Endothelial cell of umbilical vein (primary cell): Measurements from ENCODE around the gene CACNA1C. TPM values are rescaled to one million over a fixed set of nuclear protein-coding genes. Genes with fewer than 3 reads are reported as not detected.

Experiments
- BruUV-seq: library from RNA; stranded (reverse); fragments of 400-500 nt; replicated peaks from 2 replicates; lab custom pipeline; 2021; lab: Mats Ljungman, UMichigan
- CTCF ChIA-PET: fragments of 300-600, 350-600 bp; sonication (Branson Sonifier 250); formaldehyde crosslinking; loops from one replicate; lab custom pipeline; 2021; ENCODE audit warnings: antibody characterized with exemption, inconsistent platforms; lab: Charles Lee
- POLR2A ChIA-PET: fragments of 300-600, 350-600 bp; sonication (Branson Sonifier 250); formaldehyde crosslinking; loops from one replicate; lab custom pipeline; 2021; ENCODE audit warnings: antibody characterized with exemption, inconsistent platforms; lab: Charles Lee
- DNase-seq: peaks from one replicate; pipeline ENCODE4 v3.0.0-alpha.2; 2011; ENCODE audit warnings: low read depth, low spot score
- FAIRE-seq: peaks from 2 replicates; lab custom pipeline; 2011; peaks lifted over from hg19 to GRCh38; lab: Jason Lieb, UNC
- H2AFZ ChIP-seq: 2 replicates; pipeline ENCODE4 v1.6.0; 2012; ENCODE audit warnings: low read depth, low read length, control low read depth, inconsistent platforms
- H3K27ac ChIP-seq: 2 replicates; pipeline ENCODE4 v1.5.1; 2011; ENCODE audit warnings: low read depth, mild to moderate bottlenecking, control low read depth, low read length, moderate library complexity; ENCODE audit not compliant: insufficient read depth
- H3K27me3 ChIP-seq, 2 experiments: 2 replicates each; pipeline versions ENCODE4 v1.6.0 to v1.6.1; 2011; ENCODE audit warnings: low read length in 2 of 2, mixed read lengths in 1 of 2; ENCODE audit not compliant: control insufficient read depth in 2 of 2, insufficient read depth in 2 of 2
- H3K36me3 ChIP-seq, 2 experiments: 2 replicates in 1 of 2; 3 replicates in 1 of 2; pipeline ENCODE4 v1.5.1; 2011; ENCODE audit warnings: low read length in 2 of 2, mild to moderate bottlenecking in 1 of 2, moderate library complexity in 1 of 2; ENCODE audit not compliant: control insufficient read depth in 2 of 2, insufficient read depth in 2 of 2; ENCODE audit errors: extremely low read depth in 1 of 2
- H3K4me1 ChIP-seq: 3 replicates; pipeline ENCODE4 v1.5.1; 2011; ENCODE audit warnings: mild to moderate bottlenecking, low read length; ENCODE audit not compliant: control insufficient read depth, insufficient read depth; ENCODE audit errors: extremely low read depth
- H3K4me2 ChIP-seq: 2 replicates; pipeline ENCODE4 v1.6.1; 2011; ENCODE audit warnings: low read length, control low read depth, mixed read lengths; ENCODE audit not compliant: insufficient read depth
- H3K4me3 ChIP-seq, 3 experiments: fragments of 200-600 bp in 1 of 3; sonication (generic), shearing (Covaris generic) in 1 of 3; replicated peaks in 1 of 3; 2 replicates each; pipeline ENCODE4 v1.5.1; 2011 to 2016; ENCODE audit warnings: control low read depth in 3 of 3, low read length in 3 of 3, mild to moderate bottlenecking in 2 of 3, inconsistent platforms in 1 of 3, low read depth in 1 of 3, moderate library complexity in 1 of 3; ENCODE audit not compliant: insufficient read depth in 1 of 3
- H3K79me2 ChIP-seq: 2 replicates; pipeline ENCODE4 v1.6.0; 2012; ENCODE audit warnings: low read length, inconsistent platforms; ENCODE audit not compliant: control insufficient read depth, insufficient read depth
- H3K9ac ChIP-seq: replicated peaks from 2 replicates; pipeline ENCODE3; 2011; ENCODE audit warnings: low read length, control low read depth; ENCODE audit not compliant: insufficient read depth; ENCODE audit errors: extremely low read depth
- H3K9me1 ChIP-seq: replicated peaks from 3 replicates; pipeline ENCODE4 v1.6.0; 2011; ENCODE audit warnings: mild to moderate bottlenecking, low read length; ENCODE audit not compliant: control insufficient read depth, insufficient read depth; ENCODE audit errors: extremely low read depth
- H3K9me3 ChIP-seq: replicated peaks from 2 replicates; pipeline ENCODE4 v1.5.1; 2012; ENCODE audit warnings: low read length, inconsistent platforms; ENCODE audit not compliant: control insufficient read depth, insufficient read depth
- H4K20me1 ChIP-seq: replicated peaks from 2 replicates; pipeline ENCODE3; 2011; ENCODE audit warnings: mild to moderate bottlenecking, low read length; ENCODE audit not compliant: control insufficient read depth, insufficient read depth; ENCODE audit errors: extremely low read depth
- CTCF ChIP-seq, 2 donors: IDR thresholded peaks; 1 replicate in 1 of 2; 2 replicates in 1 of 2; pipeline ENCODE4 v1.5.1; 2011; ENCODE audit warnings: low read length in 2 of 2, mild to moderate bottlenecking in 2 of 2, moderate library complexity in 2 of 2, control low read depth in 1 of 2, inconsistent platforms in 1 of 2, low read depth in 1 of 2; ENCODE audit not compliant: insufficient read depth in 1 of 2; ENCODE audit errors: extremely low read depth in 1 of 2
- EZH2 ChIP-seq: IDR thresholded peaks from 2 replicates; pipeline ENCODE4 v1.6.1; 2012; ENCODE audit warnings: borderline replicate concordance, low read depth, mild to moderate bottlenecking, moderate library complexity, low read length, inconsistent platforms; ENCODE audit not compliant: severe bottlenecking
- FOS ChIP-seq: IDR thresholded peaks from 2 replicates; pipeline ENCODE4 v1.6.1; 2011; ENCODE audit warnings: mild to moderate bottlenecking, low read length, moderate library complexity, borderline replicate concordance; ENCODE audit not compliant: insufficient read depth
- GATA2 ChIP-seq: IDR thresholded peaks from 2 replicates; pipeline ENCODE4 v1.7.0; 2011; ENCODE audit warnings: low read depth, mild to moderate bottlenecking, moderate library complexity, mixed read lengths, low read length; ENCODE audit not compliant: insufficient read length, insufficient read depth
- JUN ChIP-seq: IDR thresholded peaks from 2 replicates; pipeline ENCODE4 v1.6.1; 2011; ENCODE audit warnings: borderline replicate concordance, low read depth; ENCODE audit not compliant: insufficient read length, insufficient read depth
- MAX ChIP-seq: IDR thresholded peaks from 2 replicates; pipeline ENCODE4 v1.6.1; 2011; ENCODE audit not compliant: insufficient read depth, insufficient read length
- MYC ChIP-seq: IDR thresholded peaks from one replicate; pipeline ENCODE4 v1.6.1; 2011; ENCODE audit warnings: mild to moderate bottlenecking, low read depth, low read length
- POLR2A ChIP-seq: IDR thresholded peaks from 2 replicates; pipeline ENCODE4 v1.6.1; 2012; ENCODE audit warnings: low read depth, mild to moderate bottlenecking, control low read depth, low read length
- POLR2AphosphoS5 ChIP-seq: IDR thresholded peaks from 2 replicates; pipeline ENCODE4 v1.6.1; 2012; ENCODE audit warnings: low read depth, mild to moderate bottlenecking, control low read depth, low read length, moderate library complexity; ENCODE audit not compliant: insufficient read depth
- dilution Hi-C: fragments of 300-500 bp; cut with MboI; formaldehyde crosslinking; loops from one replicate; pipeline ENCODE4 v1.15.0; 2019; ENCODE audit warnings: low sequenced_read_pairs; ENCODE audit not compliant: extremely low pct_ligation_motif_present
- intact Hi-C: fragments of 100-400 bp; cut with micrococcal nuclease; formaldehyde crosslinking; loops from one replicate; pipeline ENCODE4 v1.10.0; 2022
- polyA plus RNA-seq, 4 experiments: library from polyadenylated mRNA; depleted of rRNA in 3 of 4; stranded (reverse) in 3 of 4; unstranded in 1 of 4; fragments of >200 nt; gene quantifications; 2 replicates each; pipeline versions ENCODE4 v1.2.1 to v1.2.3, GENCODE V29; 2011 to 2012; ENCODE audit warnings: missing spikeins in 1 of 4
- total RNA-seq: library from RNA; stranded (reverse); gene quantifications from 2 replicates; pipeline ENCODE4 v1.2.3, GENCODE V29; 2021

Gene CACNA1C
- total and polyA plus RNA-seq, 2 donors (not counting 3 experiments of a cell fraction or from before 2014, with no cell fraction given): not detected

GRCh38 chr12:2429032-2429431, 376.2 kb downstream of the CACNA1C start:
- FAIRE-seq (no peak), DNase-seq (no peak)
- Histone ChIP-seq H2AFZ (no peak overlapping the region), H4K20me1 (no peaks in the 10 kb centered on the region), H3K9me3 (no peaks in the 10 kb centered on the region), H3K79me2 (no peaks in the 10 kb centered on the region), H3K9ac (no peak overlapping the region), H3K9me1 (no peaks in the 10 kb centered on the region), H3K27ac (no peak overlapping the region), H3K4me2 (no peak overlapping the region), H3K27me3 (no peaks in the 10 kb centered on the region), H3K4me3 (no peak overlapping the region), H3K36me3 (no peaks in the 10 kb centered on the region), H3K4me1 (no peaks in the 10 kb centered on the region)
- intact Hi-C loops: no loop called here
- BruUV-seq: no TSS peak
- dilution Hi-C loops: no loop called here
- ChIA-PET CTCF (no interaction called here), POLR2A (no interaction called here)
- TF ChIP-seq FOS: no peak
- TF ChIP-seq MYC: no peak
- TF ChIP-seq JUN: no peak
- TF ChIP-seq EZH2: no peak
- TF ChIP-seq GATA2: no peak
- TF ChIP-seq CTCF (IDR thresholded peaks at IDR 0.05; ENCODE audit: extremely low read depth in 1 of 2, insufficient read depth in 1 of 2, low read depth in 1 of 2, low read length in 2 of 2): no peak
- TF ChIP-seq POLR2AphosphoS5: no peak
- no peak for TF ChIP-seq MAX
- TF ChIP-seq POLR2A: no peak
